Pancreas (tissue), 10 donors: ENCODE results near the gene TEDC1. TPM values are rescaled to one million over a fixed set of nuclear protein-coding genes. Genes with fewer than 3 reads are reported as not detected.

ENCODE experiments used
- ATAC-seq, 4 donors: fragments of 200-7000 bp; cut with Tn5 transposase; one replicate each; pipeline versions ENCODE4 v1.8.0 to v1.9.1; 2020; ENCODE audit warnings: mild to moderate bottlenecking in 4 of 4, moderate library complexity in 4 of 4
- DNase-seq, 6 donors: peaks; one replicate each; pipeline ENCODE4 v3.0.0-alpha.2; 2020
- FAIRE-seq: peaks from 2 replicates; lab custom pipeline; 2012; peaks lifted over from hg19 to GRCh38; lab: Jason Lieb, UNC
- H3K27ac ChIP-seq, 4 donors: fragments of 200-600 bp; sonication (generic); 1 replicate in 3 of 4; 2 replicates in 1 of 4; pipeline versions ENCODE4 v1.5.0 to v1.8.0; 2020
- H3K27me3 ChIP-seq, 4 donors: fragments of 200-600 bp; one replicate each; pipeline ENCODE4 v1.8.0; 2021
- H3K36me3 ChIP-seq, 3 donors: fragments of 200-600 bp; sonication (generic) in 1 of 3; one replicate each; pipeline versions ENCODE4 v1.5.0 to v1.8.0; 2020 to 2021
- H3K4me1 ChIP-seq, 3 donors: fragments of 200-600 bp; one replicate each; pipeline ENCODE4 v1.8.0; 2021
- H3K4me3 ChIP-seq, 4 donors: fragments of 200-600 bp; sonication (generic) in 2 of 4; one replicate each; pipeline versions ENCODE4 v1.5.0 to v1.8.0; 2020 to 2021
- H3K9me3 ChIP-seq, 4 donors: fragments of 200-600 bp; one replicate each; pipeline ENCODE4 v1.8.0; 2021
- CTCF ChIP-seq, 4 donors: fragments of 200-600 bp; sonication (generic) in 3 of 4; IDR thresholded peaks; one replicate each; pipeline versions ENCODE4 v1.5.0 to v1.8.0; 2021; ENCODE audit warnings: antibody characterized with exemption in 4 of 4
- WGBS, 2 donors: extraction: QIAGEN DNeasy Blood & Tissue Kit; methylation state at CpG; one replicate each; pipeline ENCODE4 v1.1.7; 2013; 5-methylcytosine and 5-hydroxymethylcytosine counted together
- intact Hi-C, 3 donors: fragments of 100-400 bp; cut with DNase I; formaldehyde crosslinking; loops; one replicate each; pipeline versions ENCODE4 v1.11.1 to v1.14.2; 2022
- polyA plus RNA-seq, 2 donors: library from polyadenylated mRNA; stranded (reverse); fragments of 200-250 nt; gene quantifications; one replicate each; pipeline ENCODE4 v1.2.3, GENCODE V29; 2013
- total RNA-seq, 6 donors: library from RNA; stranded (reverse); fragmentation: NEBNext Ultra II Directional in 4 of 6; extraction: Animal tissue kit (Norgen Biotek cat#: 25700) in 4 of 6; gene quantifications; one replicate each; pipeline versions ENCODE4 v1.2.1 to v1.2.4, GENCODE V29; 2021 to 2023
- donor health status: healthy with polysubstance abuse.
- donor health status: DM: no; HTN: no; CAD: no; lungs with moderate emphysema.
- donor health status: DM: no; HTN: no; CAD: no.
- donor health status: control.
- donor health status: control.
- donor health status: Bipolar disorder and iron deficiency.
- donor health status: DM: yes; HTN: yes; CAD: no.
- donor health status: DM: no; HTN: no; CAD: no.
- donor health status: DM: no; HTN: no; CAD: no.
- donor health status: DM: yes; HTN: yes; CAD: no.

The TEDC1 gene
- total and polyA plus RNA-seq, 8 donors, result 2.0 to 21.5 (median 4.0) TPM

GRCh38 chr14:105445901-105446845, 44.9 kb upstream of the TEDC1 start:
- Histone ChIP-seq H3K27ac (no peak overlapping the region), H3K9me3 (no peaks in the 10 kb centered on the region), H3K4me1 (no peaks in the 10 kb centered on the region), H3K36me3 (peaks cover 0 to 14% (median 5%) of the 10 kb centered on the region in 3 donors), H3K27me3 (no peaks in the 10 kb centered on the region), H3K4me3 (no peak overlapping the region)
- DNase-seq, result peak in 2 of 6 donors; percentile 21 to 64
- FAIRE-seq, result no peak
- TF ChIP-seq CTCF (IDR thresholded peaks at IDR 0.05), result no peak
- 91 to 93% methylated on average over 26 of the region's 26 CpGs for WGBS, 2 donors
- ATAC-seq, result no peak
- intact Hi-C loops, result no loop called here

GRCh38 chr14:105446971-105447370, 44.1 kb upstream of the TEDC1 start:
- intact Hi-C loops, result no loop called here
- no peaks in the 10 kb centered on the region for H3K27me3 ChIP-seq
- H3K9me3 ChIP-seq, result no peaks in the 10 kb centered on the region
- peaks cover 0 to 14% (median 5%) of the 10 kb centered on the region in 3 donors for H3K36me3 ChIP-seq
- DNase-seq (peak in 2 of 6 donors; percentile 22 to 70), FAIRE-seq (no peak), ATAC-seq (no peak)
- no peaks in the 10 kb centered on the region for H3K4me1 ChIP-seq
- no peak overlapping the region for H3K27ac ChIP-seq
- 82 to 87% methylated on average over 13 to 14 of the region's 14 CpGs for WGBS, 2 donors
- TF ChIP-seq CTCF (IDR thresholded peaks at IDR 0.05), result no peak
- H3K4me3 ChIP-seq, result no peak overlapping the region

GRCh38 chr14:105447651-105448640, 43.1 kb upstream of the TEDC1 start:
- Histone ChIP-seq H3K27ac (no peak overlapping the region), H3K9me3 (no peaks in the 10 kb centered on the region), H3K4me3 (no peak overlapping the region), H3K27me3 (no peaks in the 10 kb centered on the region), H3K36me3 (peaks cover 0 to 14% (median 5%) of the 10 kb centered on the region in 3 donors), H3K4me1 (no peaks in the 10 kb centered on the region)
- intact Hi-C loops, result no loop called here
- no peak for TF ChIP-seq CTCF (IDR thresholded peaks at IDR 0.05)
- WGBS, 2 donors, result 86 to 87% methylated on average over 30 to 31 of the region's 31 CpGs
- ATAC-seq, result peak in 3 of 4 donors; percentile 2 to 3 (median 3)
- FAIRE-seq, result no peak
- DNase-seq, result peak in 2 of 6 donors; percentile 42 to 59

- Histone ChIP-seq H3K27ac (no peak overlapping the region), H3K4me3 (no peak overlapping the region), H3K36me3 (peaks cover 0 to 10% (median 5%) of the 10 kb centered on the region in 3 donors), H3K4me1 (no peaks in the 10 kb centered on the region), H3K27me3 (no peaks in the 10 kb centered on the region), H3K9me3 (no peaks in the 10 kb centered on the region)
- intact Hi-C loops, result no loop called here
- peak; percentile 88 to 97 (median 92) for ATAC-seq
- 31 to 34% methylated on average over 16 of the region's 16 CpGs for WGBS, 2 donors
- FAIRE-seq, result no peak
- TF ChIP-seq CTCF (IDR thresholded peaks at IDR 0.05), result peak; percentile 86 to 95 (median 94)
- peak in 5 of 6 donors; percentile 55 to 92 (median 82) for DNase-seq
Observed at GRCh38 chr14:105448706-105449111, 42.3 kb upstream of the TEDC1 start.
